ENCODE results near the gene RELL2.
"Not testable (repeated sequence)": the region's sequence is repeated elsewhere in the genome, so short reads cannot be mapped to it uniquely, and the experiment has no call there.

RELL2 gene, protein sequence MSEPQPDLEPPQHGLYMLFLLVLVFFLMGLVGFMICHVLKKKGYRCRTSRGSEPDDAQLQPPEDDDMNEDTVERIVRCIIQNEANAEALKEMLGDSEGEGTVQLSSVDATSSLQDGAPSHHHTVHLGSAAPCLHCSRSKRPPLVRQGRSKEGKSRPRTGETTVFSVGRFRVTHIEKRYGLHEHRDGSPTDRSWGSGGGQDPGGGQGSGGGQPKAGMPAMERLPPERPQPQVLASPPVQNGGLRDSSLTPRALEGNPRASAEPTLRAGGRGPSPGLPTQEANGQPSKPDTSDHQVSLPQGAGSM

DNA sequence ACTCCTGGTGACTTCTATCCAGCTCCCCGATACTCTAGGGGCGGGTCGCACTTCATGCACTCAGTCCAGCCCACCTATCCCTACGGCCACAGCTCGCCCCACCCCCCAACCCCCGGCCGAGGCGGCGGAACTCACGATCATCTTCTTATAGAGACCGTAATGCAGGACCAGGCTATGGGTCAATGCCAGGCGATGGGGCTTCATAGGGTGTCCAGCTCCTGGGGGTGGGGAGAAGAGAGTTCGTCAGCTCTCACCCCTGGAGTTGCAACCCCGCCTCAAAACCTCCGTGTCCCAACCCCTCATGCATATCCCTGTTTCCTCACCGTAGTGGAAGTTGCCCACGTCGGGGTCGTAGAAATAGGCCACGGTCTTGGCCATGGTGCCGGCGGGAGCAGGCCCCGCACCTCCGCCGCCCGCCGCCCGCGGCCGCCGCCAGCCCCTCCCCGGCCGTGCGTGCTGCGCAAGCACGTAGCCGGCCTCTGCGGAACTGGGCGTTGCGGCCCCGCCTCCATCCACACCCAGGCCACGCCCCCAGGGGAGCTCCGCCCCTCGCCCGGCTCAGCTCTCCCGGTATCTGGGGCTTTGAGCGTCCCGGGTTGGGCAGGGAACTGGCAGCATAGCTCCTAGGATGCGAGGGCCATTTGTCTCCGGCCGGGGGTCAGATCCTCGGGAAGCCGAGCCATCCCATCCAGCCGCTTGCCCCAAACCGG, at the start of gene RELL2, which contains the start of gene HDAC3:
TSS of gene RELL2 (plus strand) at position 585 of the 710 bp plus-strand sequence. CDS start 1,229 bp downstream, outside the sequence.
TSS of gene HDAC3 (minus strand) at position 437 of the 710 bp plus-strand sequence. CDS start at position 378, 59 bp downstream.
- peak; percentile 44 to 83 for DNase-seq

DNA sequence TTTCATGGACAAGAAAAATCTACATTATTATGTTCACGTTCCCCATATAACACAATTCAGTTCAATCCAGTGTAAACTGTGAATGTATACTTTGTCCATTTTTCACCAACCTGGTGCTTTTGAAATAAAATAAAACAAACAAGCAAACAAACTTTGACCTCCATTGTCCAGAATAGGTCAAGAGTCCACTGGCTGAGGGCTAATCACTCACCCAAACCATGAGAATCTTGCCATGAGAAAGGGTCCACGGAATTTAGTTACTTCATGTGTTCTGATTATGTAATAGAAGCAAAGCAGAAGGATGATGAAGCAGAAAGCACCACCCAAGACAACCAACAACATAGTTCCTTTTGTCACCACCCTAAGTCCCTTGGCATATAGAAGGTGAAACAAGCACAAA, 46.7 kb upstream of the RELL2 start:
- no peak for DNase-seq

DNA sequence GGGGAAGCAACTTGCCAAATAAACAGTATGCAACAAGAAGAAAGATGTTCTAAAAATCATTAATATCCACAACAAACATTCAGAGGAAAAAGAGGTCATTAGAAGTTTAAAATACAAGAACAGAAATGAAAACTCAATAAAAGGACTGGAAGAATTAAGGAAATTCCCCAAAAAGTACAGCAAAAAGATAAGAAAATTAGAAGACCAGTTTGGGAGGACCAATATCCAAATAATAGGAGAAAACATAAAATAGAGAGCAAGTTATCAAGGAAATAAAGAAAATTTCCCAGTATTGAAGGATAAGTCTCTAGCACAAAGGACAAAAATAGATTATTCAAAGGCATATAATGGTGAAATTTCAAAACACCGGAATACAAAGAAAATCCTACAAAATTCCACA, 39.9 kb upstream of the RELL2 start:
- DNase-seq: no peak

DNA sequence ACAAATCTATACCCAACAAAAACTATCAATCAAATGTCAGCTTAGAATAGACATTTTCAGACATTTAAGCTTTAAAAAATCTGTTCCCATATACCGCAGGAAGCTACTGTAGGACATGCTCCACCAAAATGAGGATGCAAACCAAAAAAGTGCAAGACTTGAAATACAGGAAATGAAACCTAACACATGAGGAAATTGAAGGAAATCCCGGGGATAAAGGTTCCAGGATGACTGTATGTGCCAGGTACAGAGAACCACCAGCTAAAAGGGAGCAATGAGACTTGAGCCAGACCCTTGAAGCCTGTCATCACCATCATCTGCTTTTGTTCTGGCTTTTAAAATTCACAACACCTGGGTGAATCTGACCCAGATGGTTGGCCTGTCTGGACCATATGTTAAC, 39.4 kb upstream of the RELL2 start:
- DNase-seq: no peak

DNA sequence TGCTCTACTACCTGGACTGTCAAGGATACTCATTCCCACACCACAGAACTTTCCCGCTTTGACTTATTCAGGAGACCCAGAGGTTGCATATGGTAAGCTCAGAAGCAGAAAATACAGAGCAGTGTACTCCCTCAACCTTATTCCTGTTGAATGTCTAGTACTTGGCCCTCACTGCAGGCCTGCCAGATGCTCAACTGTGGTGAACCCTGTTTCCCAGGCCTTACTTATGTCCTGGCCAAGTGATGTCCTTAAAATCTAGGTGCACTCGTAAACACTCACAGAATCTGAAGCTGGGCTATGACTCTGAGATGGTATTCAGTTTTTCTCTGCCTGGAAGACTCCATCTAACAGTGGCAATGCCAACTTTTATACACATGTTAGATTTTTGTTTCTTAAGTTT, 39.0 kb upstream of the RELL2 start:
- no peak for DNase-seq

DNA sequence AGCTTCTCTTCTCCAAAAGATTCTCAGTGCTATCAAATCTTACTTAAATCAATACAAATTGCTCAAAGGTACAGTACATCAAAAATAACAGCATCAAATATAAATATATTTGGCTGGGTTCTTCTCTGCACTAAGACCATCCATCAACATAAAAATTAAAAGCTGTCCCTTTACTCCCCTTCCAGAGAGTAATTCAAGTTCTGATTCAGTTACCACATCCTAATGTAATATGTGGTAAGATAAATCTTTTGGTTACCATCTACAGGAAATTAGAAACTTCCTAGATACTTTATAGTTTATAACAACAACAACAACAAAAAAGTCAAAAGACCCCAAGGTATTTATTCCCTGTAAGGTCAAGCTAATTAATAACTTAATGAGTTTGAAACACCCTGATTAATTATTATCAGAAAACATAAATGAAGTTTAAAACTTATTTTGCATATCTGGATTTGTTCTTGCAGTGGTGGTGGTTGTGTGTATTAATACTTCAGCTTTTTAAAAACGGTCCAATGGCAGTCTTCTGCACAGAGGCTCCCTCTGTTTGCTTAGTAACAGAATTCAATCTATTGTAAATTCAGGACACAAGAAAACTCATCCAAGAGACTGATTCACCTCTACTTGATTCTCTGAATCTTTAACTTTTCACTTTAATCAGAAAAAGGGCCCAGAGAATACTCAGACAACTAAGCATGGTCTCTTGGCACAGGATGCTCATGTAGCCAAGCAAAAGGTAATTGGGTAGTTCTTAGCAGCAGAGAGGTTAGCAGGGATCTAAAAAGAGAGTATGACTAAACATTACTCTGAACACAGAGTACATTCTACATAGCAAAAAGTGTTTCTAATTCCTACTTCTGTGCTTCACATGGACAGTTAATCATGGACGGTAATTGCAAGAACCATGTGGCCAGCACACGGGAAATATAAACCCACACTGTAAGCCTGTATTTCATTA, 38.1 kb upstream of the RELL2 start:
- no peak for DNase-seq

DNA sequence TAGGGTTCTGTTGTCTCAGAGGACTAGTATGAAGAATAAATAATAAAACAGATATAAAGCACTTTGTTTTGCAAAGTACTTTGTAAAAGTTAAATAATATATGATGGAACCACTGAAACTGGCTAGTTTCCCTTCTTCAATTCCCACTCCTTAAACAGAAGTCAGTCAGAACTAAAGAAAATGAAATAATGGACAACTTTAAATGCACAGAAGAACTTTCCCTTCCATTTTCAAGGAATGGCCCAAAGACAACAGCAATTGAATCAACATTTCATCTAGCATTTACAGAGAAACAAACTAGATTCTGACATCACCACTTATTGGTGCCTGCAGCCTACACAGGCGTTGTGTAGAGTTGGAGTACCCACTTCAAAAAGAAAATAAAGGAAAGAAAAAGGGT, 34.2 kb upstream of the RELL2 start:
- DNase-seq: no peak

DNA sequence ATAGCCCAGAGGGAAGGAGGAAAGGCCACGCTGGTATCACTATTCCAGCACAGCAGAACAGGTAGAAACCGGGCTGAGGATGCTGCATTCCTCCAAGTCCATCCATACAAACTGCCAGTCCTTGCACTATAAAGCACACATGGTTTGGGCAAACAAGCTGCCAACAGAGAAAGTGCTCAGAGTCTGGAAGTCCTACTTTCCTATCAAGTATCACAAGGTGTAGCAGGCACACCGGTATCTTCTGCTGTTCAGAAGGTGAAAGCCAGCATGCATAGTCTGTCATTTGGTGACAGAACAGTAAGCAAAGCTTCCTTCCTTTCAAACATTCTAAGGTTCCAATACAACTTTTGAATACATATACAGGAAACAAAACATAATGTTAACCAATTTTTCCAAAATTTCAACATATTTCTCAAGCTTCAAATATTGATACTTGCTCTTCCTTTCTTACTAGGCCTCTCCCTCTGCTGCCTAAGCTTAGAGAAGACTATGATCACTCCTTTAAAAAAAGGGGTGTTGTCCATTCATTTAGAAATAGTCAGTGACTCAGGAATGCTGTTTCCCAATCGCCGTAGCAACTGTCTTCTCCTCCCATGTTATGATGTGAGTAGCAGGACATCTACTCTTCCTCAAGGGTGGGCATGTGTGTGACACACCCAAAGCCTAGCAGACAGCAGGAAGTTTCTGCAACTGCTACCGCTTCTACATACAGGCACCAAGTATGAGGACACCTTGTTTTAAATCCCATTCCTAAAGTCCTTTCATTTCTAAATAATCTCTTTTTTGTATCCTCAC, 32.7 kb upstream of the RELL2 start:
- DNase-seq: no peak

DNA sequence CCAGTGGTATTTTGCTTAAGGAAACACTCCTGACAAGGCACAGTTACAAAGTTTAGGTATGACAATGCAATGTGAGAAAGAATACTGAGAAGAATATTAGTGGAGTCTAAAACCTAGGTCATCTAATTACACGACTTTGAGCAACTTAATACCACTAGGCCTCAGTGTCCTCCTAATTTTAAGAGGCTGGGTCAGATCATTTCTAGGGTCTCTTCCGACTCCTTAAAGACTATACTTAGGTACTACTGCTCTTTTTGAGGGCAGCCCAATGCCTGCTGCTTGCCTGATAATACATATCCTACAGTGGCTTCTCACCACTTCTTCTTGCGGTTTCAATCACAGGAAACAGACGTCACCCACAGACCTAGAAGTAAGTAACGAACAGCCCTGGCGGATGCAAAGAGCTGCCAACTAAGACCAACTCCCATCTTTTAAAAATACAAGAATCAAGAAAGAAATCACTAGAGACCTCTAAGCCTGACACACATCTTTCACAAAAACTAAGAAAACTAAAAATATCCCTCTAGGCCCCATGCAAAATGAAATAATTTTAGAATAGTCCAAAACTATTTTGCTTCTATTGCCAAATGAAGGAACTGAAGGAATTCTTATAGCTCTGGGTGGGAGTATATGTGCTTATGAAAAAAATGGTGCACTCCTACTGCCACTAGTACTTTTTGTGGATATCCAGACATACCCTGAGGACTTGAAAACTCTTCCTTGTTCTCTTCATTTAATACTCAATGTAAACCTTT, 31.1 kb upstream of the RELL2 start:
- no peak for DNase-seq

DNA sequence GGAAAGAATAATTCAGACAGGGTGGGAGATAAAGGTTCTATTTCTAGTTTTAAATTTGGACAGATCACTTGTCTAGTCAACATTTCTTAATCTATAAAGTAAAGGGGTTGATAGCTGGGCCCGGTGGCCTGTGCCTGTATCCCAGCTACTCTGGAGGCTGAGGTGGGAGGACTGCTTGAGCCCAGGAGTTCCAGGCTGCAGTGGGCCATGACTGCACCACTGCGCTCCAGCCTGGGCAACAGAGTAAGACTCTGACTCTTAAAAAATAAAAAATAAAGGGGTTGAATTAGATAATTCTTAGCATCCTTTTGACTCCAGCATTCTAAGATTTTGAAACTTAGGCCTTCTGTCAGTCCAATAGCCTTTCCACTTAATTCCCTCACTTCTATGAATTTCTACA, 28.8 kb upstream of the RELL2 start:
- no peak for DNase-seq

DNA sequence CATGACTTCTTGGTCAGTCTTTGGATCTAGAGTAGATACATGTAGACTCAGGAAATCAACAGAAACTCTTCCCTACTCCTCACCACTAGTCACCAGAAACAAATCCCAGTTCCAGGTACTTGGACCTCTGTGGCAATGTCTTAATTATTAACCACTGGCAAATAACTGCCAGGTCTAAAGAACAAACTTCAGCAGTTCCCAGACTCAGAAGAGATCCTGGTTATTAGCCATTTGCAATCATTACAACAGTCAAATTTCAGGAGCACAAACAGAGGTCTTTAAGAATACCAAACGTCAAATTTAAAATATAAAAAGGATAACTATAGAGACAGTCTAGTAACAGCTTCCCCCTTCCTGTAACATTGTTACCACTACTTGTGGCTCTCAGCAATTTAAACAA, 28.2 kb upstream of the RELL2 start:
- no peak for DNase-seq

DNA sequence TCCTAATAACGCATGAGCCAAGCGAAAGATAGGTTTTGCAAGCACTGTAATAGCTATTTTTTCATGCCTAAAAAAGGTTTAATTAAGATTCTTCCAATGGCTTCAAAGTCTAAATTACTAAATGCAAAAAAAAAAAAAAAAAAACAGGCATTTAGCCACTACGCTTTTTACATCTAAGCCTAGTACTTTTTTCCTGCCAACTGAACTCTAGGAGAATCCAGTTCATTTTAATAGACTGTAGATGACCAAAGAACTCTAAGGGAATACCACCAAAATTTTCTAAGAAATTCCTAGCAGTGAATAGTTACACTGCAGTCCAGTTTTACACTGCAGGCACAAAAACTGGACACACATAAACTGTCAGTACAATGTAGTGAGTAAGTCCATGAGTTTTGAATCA, 27.8 kb upstream of the RELL2 start:
- no peak for DNase-seq

DNA sequence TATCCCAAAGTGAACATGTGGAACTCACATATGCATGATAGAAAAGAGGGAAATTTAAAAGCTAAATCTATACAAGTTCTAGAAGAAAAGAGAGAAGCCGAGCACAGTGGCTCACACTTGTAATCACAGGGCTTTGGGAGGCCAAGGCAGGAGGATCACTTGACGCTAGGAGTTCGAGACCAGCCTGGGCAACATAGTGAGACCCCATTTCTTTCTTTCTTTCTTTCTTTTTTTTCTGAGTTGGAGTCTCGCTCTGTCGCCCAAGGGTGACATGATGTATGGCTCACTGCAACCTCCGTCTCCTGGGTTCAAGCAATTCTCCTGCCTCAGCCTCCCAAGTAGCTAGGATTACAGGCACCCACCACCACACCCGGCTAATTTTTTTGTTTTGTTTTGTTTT, 26.9 kb upstream of the RELL2 start:
- DNase-seq: not testable (repeated sequence)

DNA sequence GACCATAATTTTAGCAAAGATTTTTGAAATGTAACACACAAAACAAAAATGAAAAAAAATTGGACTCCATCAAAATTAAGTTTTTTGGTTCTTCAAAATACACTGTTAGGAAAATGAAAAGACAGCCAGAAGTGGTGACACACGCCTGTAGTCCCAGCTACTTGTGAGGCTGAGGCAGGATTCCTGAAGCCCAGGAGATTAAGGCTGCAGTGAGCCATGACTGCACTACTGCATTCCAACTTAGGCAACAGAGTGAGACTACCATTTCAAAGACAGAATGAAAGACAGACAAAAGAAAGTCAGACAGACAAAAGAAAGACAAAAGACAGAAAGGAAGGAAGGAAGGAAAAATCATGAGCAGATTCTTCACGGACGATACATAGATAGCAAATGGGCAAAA, 25.5 kb upstream of the RELL2 start:
- DNase-seq: no peak

DNA sequence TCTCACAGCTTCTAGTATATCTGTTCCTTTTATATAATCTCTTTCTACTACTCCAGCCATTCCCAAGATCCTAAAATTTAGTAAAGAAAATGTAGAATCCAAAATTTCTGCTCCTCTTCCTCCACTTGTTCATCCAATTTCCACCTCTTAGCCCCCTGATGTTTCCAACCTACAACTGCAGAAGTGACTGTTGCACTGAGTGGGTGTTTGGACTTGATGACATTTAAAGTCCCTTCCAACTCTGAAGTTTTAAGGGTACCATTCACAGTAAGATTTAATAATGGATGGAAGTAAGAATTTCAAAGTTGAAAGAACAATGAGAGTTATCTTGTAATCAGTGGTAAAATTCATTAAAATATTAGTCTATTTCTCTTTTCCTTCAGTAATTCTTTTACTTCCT, 23.5 kb upstream of the RELL2 start:
- DNase-seq: no peak

DNA sequence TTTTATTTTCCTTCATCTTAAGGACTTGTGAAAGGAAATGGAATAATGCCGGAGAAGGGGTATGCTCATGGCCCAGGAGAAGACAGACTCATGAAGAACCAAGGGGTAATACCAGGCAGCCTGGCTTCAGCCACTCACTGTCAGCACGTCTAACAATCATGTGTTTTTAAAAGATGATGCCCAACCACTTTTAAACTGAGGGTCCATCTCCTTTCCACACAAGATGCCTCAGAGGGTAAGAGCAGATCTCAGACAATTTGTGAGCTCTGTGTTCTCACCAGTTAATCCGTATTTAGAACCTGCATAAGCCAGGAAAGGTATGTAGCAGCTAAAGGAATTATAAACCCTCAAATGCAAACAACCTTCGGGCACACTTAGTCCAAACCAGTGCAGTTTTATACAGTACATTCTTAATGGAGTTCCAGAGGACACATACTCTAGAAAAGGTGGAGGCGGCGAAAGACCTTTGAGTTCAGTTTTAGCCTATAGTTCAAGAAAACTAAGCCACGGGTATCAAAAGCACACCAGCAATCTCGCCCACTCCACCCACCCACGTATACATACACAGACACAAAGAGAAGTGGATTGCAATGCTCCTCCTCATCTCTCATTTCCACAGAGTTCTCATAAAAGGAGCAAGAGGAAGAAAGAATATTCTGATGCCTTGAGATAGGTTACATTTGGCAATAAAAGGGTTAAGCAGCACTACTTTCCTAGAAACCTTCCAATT, 20.6 kb upstream of the RELL2 start:
- no peak for DNase-seq

DNA sequence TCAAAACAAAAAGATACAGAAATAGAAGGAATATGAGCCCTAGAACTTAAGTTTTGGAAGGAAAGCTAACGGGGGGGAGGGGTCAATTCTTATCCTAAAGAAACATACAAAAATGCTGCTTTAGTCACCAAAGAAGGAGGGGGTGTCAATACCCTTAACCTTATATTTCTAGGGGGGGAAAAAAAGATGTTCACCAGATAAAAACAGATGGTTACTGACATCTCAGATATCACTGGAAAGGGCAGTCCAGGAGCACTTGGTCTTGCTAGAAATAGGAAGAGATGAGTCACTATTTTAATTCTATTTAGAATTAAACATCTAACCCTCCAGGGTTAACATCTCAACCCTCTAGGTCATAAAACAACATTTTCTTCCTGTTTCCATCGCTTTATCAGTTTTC, 19.7 kb upstream of the RELL2 start:
- DNase-seq: no peak

DNA sequence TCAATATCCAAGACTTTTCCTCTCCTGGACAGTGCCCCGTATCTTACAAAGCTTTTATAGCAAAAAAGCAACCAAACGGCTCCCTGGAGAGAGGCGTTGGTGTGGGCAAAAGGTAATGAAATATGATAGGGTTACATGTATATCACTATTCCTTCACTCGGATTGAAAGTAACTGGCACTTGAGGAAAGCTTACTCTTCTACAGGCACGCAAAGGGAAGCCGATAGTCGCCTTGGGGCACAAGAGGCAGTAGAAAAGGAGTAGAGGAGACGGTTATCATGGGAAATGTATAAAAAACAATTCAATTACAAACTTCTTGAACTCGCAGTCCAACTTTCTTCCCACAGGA, 19.1 kb upstream of the RELL2 start:
- no peak for DNase-seq

DNA sequence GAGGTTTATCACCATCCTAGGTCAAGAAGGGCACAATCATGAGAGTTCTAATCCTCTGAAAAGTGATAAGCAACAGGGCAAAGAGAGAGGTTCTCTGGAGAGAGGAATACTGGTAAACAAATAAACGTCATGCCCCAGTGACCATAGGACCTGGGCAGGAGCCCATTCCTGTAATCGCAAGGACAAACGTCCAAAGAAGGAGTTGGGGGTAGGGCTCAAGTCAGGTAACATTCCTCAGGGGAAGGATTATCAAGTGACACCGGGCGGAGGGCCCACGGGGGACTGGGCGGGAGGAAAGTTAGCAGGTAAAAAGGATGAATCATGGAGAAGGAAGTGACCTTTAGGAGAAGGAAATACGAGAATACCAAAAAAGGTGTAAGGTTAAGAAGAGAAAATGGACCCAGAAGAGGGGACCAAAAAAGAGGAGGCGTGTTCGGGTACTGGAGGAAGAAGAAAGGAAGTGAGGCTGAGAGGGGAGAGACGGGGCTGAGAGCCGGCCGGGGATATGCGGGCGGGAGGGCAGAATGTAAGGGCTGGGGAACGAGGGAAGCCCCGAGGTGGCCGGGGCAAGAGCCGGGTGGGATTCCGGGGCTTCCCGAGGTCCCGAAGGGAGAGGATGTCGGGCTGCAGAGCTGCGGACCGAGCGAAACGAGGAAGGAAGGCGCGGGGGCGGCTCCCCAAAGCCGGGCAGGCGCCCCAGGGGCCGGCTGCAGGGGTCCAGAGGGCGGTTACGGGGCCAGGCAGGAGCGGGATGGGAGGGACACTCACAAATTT, 18.6 kb upstream of the RELL2 start:
- no peak for DNase-seq

DNA sequence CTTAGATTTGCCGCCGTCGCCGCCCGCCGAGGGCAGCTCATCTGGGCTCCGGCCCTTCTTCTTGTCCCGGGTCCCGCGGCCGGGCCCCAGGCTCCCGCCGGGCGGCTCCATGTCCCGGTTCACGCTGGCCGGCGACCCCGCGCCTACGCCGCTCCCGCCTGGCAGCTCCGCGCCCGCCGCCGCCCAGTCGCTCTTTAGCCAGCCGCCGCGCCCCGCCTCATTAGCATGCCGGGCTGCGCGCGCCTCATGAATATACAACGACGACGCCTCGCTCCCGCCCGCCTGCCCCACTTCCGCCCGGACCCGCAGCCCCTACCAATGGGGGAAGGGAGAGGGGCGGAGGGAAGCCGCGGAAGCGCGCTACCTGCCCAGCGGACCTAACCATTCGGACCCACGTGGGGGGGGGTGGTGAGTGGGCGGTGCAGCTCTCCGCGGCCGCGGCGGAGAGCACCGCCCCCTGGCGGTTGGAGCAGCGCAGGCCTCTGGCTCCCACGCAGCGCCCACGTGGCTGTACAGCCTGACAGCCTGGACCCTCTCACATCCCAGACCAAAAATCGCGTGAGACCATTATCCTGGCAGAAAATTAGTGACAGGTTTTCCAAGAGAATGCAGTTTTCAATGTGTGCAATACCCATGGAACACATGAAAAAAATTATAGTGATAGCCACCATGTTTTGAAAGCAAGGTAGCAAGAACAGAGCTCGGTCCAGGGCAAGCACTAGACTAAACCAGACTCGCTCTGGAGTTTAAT, 17.8 kb upstream of the RELL2 start, which contains the start of gene DIAPH1:
TSS of gene DIAPH1 (minus strand) at position 197 of the 751 bp plus-strand sequence. CDS start at position 111, 86 bp downstream.
- DNase-seq: peak; percentile 89

Data from NCI-H1930 (cell line).